ENCODE data around the gene TGM2.

TGM2 gene

DNA sequence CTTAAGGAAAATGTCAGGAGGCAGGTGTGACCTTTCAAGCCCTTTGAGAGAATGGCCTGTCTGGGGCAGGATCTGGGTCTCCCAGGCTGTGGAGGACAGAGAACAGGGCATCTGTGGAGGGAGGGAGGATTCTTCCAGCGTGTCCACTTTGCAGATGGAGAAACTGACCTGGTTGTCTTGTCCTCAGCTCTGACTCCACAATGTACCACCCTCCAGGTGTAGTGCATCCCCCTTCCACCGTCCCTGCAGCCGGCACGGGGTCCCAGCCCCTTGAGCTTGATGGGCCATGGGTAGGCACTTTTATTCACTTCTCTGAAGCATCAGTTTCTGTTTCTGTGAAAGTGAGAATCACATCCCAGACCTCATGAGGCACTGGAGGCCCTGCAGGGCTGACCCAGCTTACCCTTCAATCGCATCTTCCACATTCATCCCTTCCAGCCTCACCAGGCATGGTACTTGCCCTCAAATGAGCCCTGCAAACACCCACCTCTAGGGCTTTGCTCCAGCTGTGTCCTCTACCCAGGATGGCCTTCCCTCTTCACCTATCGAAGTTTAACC lies 4.6 kb upstream of the TGM2 start:
- Histone ChIP-seq H3K27ac (ENCODE audit: low read depth, low read length) (no peak overlapping the region), H3K9ac (ENCODE audit: low read length) (no peak overlapping the region), H3K4me3 (ENCODE audit: low read length) (no peak overlapping the region), H3K36me3 (ENCODE audit: control insufficient read depth, insufficient read depth, low read length) (no peaks in the 10 kb centered on the region), H3K27me3 (ENCODE audit: control insufficient read depth, insufficient read depth, low read length) (no peaks in the 10 kb centered on the region), H3K4me1 (ENCODE audit: control insufficient read depth, insufficient read depth, low read length) (peaks cover 11% of the 10 kb centered on the region)

DNA sequence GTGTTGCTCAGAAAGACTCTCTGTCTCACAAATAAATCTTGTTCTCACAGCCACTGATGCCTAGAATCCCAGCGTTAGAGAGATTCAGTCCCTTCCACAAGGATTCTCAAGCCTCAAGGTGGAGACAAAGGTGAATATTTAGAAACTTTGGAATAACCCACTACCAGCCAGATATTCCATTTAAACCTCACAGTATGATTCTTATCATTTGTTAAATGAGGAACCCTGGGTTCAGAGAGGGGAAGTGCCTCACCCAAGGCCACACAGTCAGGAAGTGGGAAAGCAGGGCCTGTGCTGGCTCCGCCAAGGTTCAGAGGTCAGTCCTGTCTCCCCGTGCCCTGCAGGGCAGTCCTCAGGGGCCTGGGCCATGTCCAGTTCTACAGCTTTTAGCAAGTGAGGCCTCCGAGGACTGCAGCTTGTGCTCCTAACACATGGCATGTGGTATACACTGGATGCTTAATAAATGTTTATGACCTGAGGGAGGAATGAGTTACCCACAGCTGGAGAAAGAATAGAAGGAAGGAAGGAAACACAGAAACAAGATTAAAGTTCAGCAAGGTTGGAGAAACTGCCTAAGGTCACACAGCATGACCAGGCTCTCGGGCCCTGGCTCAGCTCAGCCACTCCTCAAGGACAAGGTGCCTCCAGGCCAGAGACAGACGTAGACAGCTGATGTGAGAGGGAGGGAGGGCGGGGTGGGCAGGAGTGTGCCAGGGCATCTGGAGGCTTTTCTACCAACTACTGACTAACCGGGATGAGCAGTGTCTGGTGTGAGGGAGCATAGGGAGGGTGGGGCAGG lies 3.9 kb upstream of the TGM2 start:
- Histone ChIP-seq H3K27me3 (ENCODE audit: control insufficient read depth, insufficient read depth, low read length) (no peaks in the 10 kb centered on the region), H3K36me3 (ENCODE audit: control insufficient read depth, insufficient read depth, low read length) (no peaks in the 10 kb centered on the region), H3K27ac (ENCODE audit: low read depth, low read length) (no peak overlapping the region), H3K4me3 (ENCODE audit: low read length) (no peak overlapping the region), H3K9ac (ENCODE audit: low read length) (no peak overlapping the region), H3K4me1 (ENCODE audit: control insufficient read depth, insufficient read depth, low read length) (peaks cover 14% of the 10 kb centered on the region)

DNA sequence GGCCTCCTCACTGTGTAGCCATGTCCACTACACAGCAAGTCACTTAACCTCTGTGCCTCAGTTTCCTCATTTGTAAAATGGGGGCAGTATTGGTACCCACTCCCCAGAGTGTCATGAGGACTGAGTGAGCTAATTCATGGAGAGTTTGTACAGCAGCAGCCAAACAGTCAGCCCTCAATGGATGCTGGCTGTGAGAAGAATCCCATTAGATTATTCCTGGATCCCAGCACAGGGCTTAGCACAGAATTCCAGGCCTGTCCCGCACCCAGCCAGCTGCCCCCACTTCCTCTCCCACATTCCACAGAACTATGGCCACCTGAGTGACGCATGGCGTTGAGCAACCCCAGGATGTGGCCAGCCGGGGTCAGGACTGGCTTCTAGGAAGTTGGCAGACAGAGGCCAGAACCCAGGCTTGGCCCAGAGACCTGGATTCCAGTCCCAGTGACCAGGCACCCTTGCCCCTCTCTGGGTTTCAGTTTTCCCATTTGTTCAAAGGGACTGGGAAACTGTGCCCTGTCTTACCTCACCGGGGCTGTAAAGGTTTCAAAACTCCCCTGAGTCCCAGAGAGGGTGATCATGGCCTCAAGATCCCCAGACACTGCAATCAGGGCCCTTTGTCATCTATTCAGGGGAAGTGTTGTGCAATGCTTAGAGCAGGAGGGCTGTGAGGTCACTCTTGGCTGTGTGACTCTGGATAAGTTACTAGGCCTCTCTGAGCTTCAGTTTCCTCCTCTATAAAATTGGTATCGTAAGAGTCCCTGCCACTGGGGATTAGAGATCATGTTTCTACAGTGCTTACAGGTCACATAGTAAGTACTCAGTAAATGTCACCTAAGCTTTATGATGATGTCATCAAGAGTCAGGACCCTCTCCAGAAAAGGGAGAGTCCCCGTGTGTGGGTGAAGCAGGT lies 3.0 kb upstream of the TGM2 start:
- Histone ChIP-seq H3K36me3 (ENCODE audit: control insufficient read depth, insufficient read depth, low read length) (no peaks in the 10 kb centered on the region), H3K4me3 (ENCODE audit: low read length) (no peak overlapping the region), H3K9ac (ENCODE audit: low read length) (no peak overlapping the region), H3K27ac (ENCODE audit: low read depth, low read length) (no peak overlapping the region), H3K27me3 (ENCODE audit: control insufficient read depth, insufficient read depth, low read length) (no peaks in the 10 kb centered on the region), H3K4me1 (ENCODE audit: control insufficient read depth, insufficient read depth, low read length) (peaks cover 14% of the 10 kb centered on the region)

DNA sequence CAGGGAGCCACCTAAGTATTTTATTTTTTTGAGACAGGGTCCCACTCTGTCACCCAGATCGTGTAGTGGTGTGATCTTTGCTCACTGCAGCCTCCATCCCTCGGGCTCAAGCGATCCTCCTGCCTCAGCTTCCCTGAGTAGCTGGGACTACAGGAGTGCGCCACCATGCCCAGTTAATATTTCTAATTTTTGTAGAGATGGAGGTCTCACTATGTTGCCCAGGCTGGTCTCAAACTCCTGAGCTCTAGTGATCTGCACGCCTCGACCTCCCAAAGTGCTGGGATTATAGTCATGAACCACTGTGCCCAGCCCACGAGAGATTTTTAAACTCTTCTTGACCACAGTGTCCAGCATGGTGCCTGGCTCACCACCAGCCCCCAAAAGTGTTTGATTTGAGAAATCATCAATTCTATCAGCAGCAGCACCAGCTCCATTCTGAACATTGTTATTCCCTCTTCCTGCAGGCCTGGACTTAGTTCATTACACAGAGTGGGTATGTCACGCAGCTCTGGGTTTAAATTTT lies 2.3 kb upstream of the TGM2 start:
- Histone ChIP-seq H3K36me3 (ENCODE audit: control insufficient read depth, insufficient read depth, low read length) (no peaks in the 10 kb centered on the region), H3K27ac (ENCODE audit: low read depth, low read length) (no peak overlapping the region), H3K27me3 (ENCODE audit: control insufficient read depth, insufficient read depth, low read length) (no peaks in the 10 kb centered on the region), H3K4me3 (ENCODE audit: low read length) (no peak overlapping the region), H3K9ac (ENCODE audit: low read length) (no peak overlapping the region), H3K4me1 (ENCODE audit: control insufficient read depth, insufficient read depth, low read length) (peaks cover 14% of the 10 kb centered on the region)

DNA sequence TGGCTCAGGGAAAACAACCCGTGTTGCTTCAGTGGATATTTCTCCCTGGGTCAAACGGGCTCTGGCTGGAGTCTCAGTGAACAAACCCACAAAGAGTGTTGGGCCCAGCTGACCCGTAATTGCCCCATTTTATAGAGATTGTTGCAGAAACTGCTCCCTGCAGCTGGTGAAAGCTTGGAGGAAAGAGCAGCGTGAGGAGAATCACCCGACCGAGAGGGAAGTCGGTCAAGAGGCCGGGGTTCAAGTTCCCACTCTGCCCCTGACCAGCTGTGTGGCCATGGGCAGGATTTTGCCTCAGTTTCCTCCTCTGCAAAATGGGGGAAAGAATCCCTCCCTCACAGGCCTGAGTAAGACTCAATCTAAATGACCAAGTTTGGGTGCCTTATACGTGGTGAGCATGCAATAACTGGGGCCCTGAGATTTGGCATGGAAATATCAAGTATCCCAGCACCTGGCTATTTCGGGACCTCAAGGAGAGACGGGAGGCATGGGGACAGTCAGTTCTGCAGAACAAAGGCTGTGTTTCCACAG lies 1.7 kb upstream of the TGM2 start:
- no peaks in the 10 kb centered on the region for H3K27me3 ChIP-seq (ENCODE audit: control insufficient read depth, insufficient read depth, low read length)
- no peak overlapping the region for H3K27ac ChIP-seq (ENCODE audit: low read depth, low read length)

DNA sequence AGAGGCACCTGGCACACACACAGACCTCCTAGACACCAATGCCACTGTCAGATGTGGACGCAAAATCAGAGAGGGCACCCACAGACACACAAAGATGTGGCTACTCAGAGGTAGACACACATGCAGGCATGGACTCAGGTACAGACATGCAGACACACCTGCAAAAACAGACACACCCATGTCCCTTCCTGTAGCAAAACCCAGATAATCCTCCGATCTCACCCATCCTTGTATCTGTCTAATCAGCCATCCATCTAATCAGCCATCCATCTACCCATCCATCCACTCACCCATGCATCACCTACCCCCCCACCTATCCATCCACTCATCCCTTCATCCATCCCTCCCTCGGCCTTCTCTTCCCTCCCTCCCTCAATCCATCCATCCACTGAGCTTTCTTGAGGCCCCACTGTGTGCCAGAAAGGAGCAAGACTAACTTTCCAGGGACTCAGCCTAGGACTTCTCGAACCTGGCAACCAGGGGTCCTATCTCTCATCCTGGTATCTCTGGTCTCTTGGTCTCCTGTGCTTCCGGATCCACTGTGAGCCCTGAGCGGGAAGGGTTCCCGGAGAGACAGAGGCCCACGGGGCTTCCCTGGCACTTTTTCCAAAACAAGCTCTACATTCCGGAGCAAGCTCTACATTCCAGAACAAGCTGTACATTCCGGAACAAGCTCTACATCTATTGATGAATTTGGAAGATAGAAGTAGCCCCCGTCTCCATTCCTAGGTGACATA lies 1.1 kb upstream of the TGM2 start:
- no peak overlapping the region for H3K4me3 ChIP-seq (ENCODE audit: low read length)
- no peak overlapping the region for H3K27ac ChIP-seq (ENCODE audit: low read depth, low read length)
- H3K9ac ChIP-seq (ENCODE audit: low read length) = no peak overlapping the region
- no peaks in the 10 kb centered on the region for H3K27me3 ChIP-seq (ENCODE audit: control insufficient read depth, insufficient read depth, low read length)
- no peaks in the 10 kb centered on the region for H3K36me3 ChIP-seq (ENCODE audit: control insufficient read depth, insufficient read depth, low read length)
- peaks cover 14% of the 10 kb centered on the region for H3K4me1 ChIP-seq (ENCODE audit: control insufficient read depth, insufficient read depth, low read length)

More for the DNA sequence above, 1.7 kb upstream of the TGM2 start:
- Histone ChIP-seq H3K36me3 (ENCODE audit: control insufficient read depth, insufficient read depth, low read length) (no peaks in the 10 kb centered on the region), H3K4me3 (ENCODE audit: low read length) (no peak overlapping the region), H3K4me1 (ENCODE audit: control insufficient read depth, insufficient read depth, low read length) (peaks cover 14% of the 10 kb centered on the region), H3K9ac (ENCODE audit: low read length) (no peak overlapping the region)

DNA sequence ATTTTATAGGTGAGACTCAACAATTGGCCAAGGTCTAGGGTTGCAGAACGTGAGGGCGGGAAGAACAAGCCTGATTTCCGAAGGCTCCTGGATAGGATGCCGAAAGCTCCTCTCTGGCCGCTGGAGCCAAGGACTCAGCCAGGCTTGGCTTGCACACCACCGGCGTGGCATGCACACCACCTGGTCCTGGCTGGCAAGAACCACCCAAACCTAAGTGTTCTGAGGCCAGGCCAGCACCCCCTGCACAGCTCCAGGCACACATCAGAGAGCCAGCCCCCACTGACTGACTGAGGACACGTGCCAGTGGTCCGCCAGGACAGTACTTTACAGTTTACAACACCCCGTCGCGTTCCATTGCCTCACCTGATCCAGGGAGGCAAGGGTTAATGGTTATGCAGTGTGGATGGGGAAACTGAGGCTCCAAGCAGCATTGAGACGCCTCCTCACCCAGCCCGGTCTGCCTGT lies 414 bp downstream of the TGM2 start:
- Histone ChIP-seq H3K9ac (ENCODE audit: low read length) (no peak overlapping the region), H3K27ac (ENCODE audit: low read depth, low read length) (peak overlapping the region; percentile 2), H3K27me3 (ENCODE audit: control insufficient read depth, insufficient read depth, low read length) (no peaks in the 10 kb centered on the region), H3K36me3 (ENCODE audit: control insufficient read depth, insufficient read depth, low read length) (peaks cover 4% of the 10 kb centered on the region), H3K4me1 (ENCODE audit: control insufficient read depth, insufficient read depth, low read length) (peaks cover 14% of the 10 kb centered on the region), H3K4me3 (ENCODE audit: low read length) (peak overlapping the region; percentile 69)

DNA sequence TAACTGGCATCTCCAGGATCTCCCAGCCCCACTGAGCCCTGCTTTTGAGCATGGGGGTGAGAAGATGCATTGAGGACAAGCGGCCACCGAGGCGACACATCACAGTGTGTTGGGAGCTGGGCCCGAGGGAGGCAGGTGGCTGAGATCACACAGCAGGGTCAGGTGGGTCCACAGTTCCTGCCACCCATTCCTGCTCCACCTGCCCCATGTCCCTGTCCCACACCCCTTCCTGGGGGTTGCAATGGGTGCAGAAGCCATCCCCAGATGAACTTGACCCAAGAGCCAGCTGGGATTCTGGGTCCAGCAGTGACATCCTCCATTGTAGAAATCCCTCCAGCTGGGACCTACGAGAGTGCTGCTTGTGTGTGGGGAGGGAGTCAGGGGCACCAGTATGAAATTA lies 1.0 kb downstream of the TGM2 start:
- Histone ChIP-seq H3K9ac (ENCODE audit: low read length) (no peak overlapping the region), H3K4me1 (ENCODE audit: control insufficient read depth, insufficient read depth, low read length) (peaks cover 14% of the 10 kb centered on the region), H3K36me3 (ENCODE audit: control insufficient read depth, insufficient read depth, low read length) (peaks cover 4% of the 10 kb centered on the region), H3K27ac (ENCODE audit: low read depth, low read length) (no peak overlapping the region), H3K27me3 (ENCODE audit: control insufficient read depth, insufficient read depth, low read length) (no peaks in the 10 kb centered on the region), H3K4me3 (ENCODE audit: low read length) (peak overlapping the region; percentile 13)

DNA sequence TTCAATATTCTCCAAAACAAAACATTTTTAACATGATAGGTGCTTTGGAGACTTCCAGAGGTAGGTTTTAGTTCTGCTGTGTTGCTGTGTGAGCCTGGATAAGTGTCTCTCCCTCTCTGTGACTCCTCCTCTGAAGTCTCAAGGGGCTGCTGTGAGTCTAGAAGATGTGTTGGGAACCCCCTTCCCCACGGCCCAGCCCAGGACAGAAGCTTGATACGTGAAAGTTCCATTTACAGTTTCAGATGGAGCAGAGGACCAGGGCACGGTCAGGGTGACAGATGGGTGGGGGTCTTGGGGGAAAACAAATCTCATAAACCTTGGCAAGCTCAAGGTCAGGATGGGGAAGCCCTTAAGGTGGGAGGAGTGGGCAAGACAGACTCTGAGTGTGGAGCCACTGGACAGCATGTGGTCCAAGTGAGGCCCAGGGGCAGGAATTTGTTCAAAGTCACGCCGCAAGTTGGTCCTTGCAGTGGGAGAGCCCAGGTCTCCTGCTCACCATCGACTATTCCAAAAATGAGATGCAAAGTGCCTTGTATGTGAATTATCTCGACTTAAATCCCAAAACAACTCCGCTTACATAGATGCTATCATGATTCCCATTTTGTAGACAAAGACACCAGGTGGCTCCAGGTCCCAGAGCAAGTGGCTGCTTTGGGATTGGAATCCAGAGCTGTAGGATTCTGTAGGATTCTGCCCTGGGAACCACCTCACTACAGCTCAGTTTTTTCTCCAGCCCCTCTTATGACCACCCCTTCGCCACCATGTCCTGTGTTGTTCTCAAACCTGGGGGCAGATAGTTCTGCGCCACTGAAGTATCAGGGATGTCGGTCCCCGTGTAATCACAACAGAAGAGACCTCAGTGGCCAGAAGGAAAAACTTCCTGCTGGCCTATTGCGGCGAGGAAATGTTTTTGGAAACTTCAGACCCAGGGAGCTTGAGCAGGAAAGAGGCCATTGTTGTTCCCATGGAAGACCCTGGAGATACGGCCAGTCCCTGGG lies 1.9 kb downstream of the TGM2 start:
- H3K9ac ChIP-seq (ENCODE audit: low read length) = no peak overlapping the region
- peaks cover 4% of the 10 kb centered on the region for H3K36me3 ChIP-seq (ENCODE audit: control insufficient read depth, insufficient read depth, low read length)
- H3K4me1 ChIP-seq (ENCODE audit: control insufficient read depth, insufficient read depth, low read length) = peaks cover 14% of the 10 kb centered on the region
- peak overlapping the region; percentile 13 for H3K4me3 ChIP-seq (ENCODE audit: low read length)
- H3K27ac ChIP-seq (ENCODE audit: low read depth, low read length) = no peak overlapping the region
- no peaks in the 10 kb centered on the region for H3K27me3 ChIP-seq (ENCODE audit: control insufficient read depth, insufficient read depth, low read length)

DNA sequence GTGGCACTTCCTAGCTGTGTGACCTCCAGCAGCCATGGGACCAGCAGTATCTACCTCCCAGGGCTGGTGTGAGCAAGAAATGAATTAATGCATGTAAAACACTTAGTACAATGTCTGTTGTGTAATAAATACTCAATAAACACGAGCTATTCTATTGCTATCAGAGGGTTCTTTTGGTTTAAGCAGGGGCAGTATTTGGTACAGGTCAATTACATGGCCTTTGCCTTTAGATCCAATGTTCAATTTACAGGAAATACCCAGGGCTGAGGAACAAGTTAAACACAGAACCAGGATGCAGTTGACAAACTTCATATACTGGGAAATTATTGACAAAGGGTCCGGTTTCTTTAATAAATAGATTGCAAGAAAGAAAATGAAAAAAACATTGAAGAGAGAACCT lies 2.9 kb downstream of the TGM2 start:
- Histone ChIP-seq H3K4me3 (ENCODE audit: low read length) (no peak overlapping the region), H3K36me3 (ENCODE audit: control insufficient read depth, insufficient read depth, low read length) (peaks cover 4% of the 10 kb centered on the region), H3K27ac (ENCODE audit: low read depth, low read length) (no peak overlapping the region), H3K4me1 (ENCODE audit: control insufficient read depth, insufficient read depth, low read length) (peaks cover 20% of the 10 kb centered on the region), H3K27me3 (ENCODE audit: control insufficient read depth, insufficient read depth, low read length) (no peaks in the 10 kb centered on the region), H3K9ac (ENCODE audit: low read length) (no peak overlapping the region)

DNA sequence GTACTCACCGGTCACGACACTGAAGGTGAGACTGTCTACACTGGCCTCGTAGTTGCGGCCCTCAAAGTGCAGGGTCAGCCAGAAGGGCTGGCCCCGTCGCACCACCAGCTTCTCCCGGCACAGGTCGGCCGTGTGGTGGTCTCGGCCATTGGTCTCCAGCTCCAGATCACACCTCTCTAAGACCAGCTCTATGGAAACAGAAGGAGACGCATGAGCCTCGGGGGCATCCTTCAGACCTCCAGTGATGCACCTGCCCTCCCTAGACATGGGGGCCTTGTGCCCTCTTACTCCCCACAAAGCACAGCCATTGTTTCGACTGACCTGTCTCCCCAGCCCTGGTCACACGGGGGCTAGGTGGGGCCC lies 3.7 kb downstream of the TGM2 start:
- H3K27ac ChIP-seq (ENCODE audit: low read depth, low read length) = no peak overlapping the region
- H3K4me1 ChIP-seq (ENCODE audit: control insufficient read depth, insufficient read depth, low read length) = peaks cover 22% of the 10 kb centered on the region
- peaks cover 4% of the 10 kb centered on the region for H3K36me3 ChIP-seq (ENCODE audit: control insufficient read depth, insufficient read depth, low read length)
- H3K4me3 ChIP-seq (ENCODE audit: low read length) = no peak overlapping the region
- no peak overlapping the region for H3K9ac ChIP-seq (ENCODE audit: low read length)
- H3K27me3 ChIP-seq (ENCODE audit: control insufficient read depth, insufficient read depth, low read length) = no peaks in the 10 kb centered on the region

All from rectal smooth muscle tissue (tissue), 1 donor.